GM18511 (cell line): ENCODE results near the gene CLCF1.
A peak's percentile ranks its signal among the peaks of the same experiment; 100 is the strongest.

Source experiments
- ATAC-seq: cut with Tn5 transposase; IDR thresholded peaks from one replicate; pipeline ENCODE4 v1.9.1; 2021; ENCODE audit warnings: mild to moderate bottlenecking, moderate library complexity; ENCODE audit not compliant: unreplicated experiment

Gene CLCF1

GRCh38 chr11:67372993-67373647 lies at the start of gene CLCF1:
CLCF1 (minus strand) TSS chr11:67373598; CDS start chr11:67373539, 59 bp downstream.
- ATAC-seq: peak; percentile 29

DNA sequence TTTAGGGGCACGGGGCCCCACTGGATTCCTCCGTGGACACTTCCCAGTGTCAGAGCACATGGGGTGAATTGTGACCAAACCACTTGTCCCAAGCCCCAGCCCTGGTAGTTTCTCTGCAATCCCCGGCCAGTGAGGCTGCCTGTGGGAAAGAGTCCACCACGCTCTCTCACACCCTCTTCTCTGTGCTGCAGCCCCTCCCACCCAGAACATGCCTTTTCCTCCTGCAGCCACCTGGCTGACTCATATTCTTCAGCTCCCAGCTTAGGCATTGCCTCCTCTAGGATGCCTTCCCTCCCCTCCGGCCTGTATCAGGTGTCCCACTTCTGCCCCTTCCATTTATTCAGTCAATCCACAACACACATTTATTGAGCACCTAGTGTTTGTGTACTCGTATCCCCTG lies 49.5 kb upstream of the CLCF1 start:
- ATAC-seq: no peak

DNA sequence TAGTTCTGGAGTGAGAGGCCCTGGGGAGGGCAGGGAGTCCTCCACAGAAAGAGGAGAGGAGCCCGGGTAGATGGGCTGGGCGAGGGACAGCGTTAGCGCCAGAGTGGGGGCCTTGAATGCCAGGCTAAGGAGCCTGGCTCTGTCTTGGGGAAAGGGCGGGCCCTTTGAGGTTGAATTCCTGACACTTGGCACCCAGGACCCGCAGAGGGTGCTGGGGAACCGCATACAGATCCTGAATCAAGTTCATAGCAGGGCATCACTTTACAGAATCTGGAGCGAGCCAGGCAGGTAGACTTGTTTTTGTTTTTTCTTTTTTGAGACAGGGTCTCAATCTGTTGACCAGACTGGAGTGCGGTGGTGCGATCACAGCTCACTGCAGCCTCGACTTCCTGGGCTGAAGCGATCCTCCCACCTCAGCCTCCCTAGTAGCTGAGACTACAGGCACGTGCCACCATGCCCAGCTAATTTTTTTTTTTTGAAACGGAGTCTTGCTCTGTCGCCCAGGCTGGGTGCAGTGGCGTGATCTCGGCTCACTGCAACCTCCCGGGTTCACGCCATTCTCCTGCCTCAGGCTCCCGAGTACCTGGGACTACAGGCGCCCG lies 48.1 kb upstream of the CLCF1 start:
- ATAC-seq: no peak

GRCh38 chr11:67420646-67421429 lies 47.4 kb upstream of the CLCF1 start:
- peak; percentile 92 for ATAC-seq

DNA sequence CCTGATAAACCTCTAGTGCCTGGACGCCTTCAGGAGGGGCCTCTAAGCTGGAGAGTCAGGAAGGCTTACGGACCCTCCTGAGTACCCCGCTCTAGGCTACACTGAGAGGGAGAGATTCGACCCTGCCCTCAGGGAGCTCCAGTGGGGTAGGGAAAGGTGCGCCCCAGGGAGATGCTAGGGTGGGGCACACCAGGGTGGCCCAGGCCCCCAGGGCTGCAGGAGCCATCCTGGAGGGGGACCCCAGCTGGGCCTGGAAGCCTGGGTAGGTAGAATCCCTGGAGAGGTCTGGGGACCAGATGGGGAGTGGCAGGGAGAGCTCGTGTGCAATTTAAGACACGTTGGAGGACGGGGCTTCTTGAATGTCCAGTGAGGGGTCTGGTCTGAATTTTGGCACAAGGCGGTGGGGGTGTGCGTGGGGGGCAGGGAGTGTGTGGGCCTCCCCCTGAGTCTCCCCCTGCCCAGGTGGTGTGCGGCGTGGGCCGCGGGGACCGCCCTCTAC lies 46.8 kb upstream of the CLCF1 start:
- no peak for ATAC-seq

GRCh38 chr11:67419325-67420049 lies 46.1 kb upstream of the CLCF1 start:
- no peak for ATAC-seq

DNA sequence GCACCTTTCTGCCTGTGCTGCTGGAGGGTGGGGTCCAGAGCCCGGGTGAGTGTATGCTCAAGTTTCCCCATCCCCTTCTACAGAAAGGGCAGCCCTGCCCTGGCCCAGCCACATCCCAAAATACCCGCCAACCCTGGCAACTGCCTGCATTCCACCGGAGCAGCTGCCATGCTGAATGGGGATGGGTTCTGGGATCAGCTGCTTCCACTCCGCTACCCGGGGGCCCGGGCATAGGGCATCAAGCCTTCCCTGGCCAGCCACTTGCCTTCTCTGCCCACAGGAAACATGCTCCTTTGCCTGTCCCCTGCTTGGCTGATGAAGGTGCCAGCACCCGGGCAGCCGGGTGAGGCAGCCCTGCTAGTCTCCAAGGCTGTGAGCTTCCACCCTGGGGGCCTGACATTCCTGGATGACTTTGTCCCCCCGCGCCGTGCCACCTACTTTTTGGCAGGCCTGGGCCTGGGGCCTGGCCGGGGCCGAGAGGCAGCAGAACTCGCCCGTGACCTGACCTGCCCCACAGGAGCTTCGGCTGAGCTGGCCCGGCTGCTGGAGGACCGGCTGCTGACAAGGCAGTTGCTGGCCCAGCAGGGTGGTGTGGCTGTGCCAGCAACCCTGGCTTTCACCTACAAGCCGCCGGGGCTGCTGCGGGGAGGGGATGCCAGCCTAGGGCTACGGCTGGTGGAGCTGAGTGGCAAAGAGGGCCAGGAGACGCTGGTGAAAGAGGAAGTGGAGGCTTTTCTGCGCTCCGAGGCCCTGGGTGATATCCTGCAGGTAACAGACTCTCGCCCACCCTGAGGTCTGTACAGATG lies 45.3 kb upstream of the CLCF1 start:
- no peak for ATAC-seq

- no peak for ATAC-seq
These were observed 44.0 kb upstream of the CLCF1 start for GRCh38 chr11:67417425-67417824.

GRCh38 chr11:67416416-67417335 lies 43.3 kb upstream of the CLCF1 start:
- ATAC-seq: no peak

DNA sequence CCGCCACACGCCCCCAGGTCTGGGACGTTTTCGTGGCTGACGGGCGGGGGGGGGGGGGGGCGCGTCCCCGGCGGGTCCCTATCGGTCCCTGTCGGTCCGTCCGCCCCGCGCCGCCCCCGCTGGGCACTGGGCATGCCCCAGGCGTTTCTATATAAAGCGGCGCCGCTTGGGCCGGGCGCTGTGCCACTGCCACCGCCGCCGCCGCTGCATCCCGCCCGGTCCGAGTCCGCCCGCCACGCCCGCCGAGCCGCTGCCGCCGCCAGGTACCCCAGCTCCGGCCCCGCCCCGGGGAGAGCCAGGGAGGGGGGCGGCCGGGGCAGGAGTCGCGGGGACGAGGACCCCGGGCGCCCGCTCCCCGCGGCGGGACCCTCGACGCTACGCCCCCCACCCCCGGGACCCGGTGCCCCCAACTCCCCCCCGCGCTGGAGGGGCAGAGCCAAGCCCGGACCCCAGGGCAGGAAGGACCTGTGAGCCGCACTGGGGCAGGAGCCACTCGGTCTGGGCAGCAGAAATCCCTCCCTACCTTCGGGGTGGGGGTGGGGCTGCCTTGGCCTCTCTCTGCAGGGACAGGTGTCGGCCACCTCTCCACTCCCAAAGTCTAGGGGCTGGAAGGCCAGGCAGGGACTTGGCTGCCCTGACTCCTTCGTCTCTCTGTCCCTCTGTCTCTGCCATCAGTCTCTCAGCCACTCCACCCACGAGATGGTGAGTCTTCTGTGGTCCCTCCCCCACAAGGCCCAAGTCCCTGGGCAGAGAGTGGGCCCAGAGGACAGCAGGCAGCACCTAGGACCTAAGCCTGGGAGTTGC lies 42.3 kb upstream of the CLCF1 start, which contains the start of gene CARNS1:
Gene CARNS1, plus strand, starts transcription at position 178 of the 804 bp plus-strand sequence. Its CDS starts 522 bp downstream, at position 700.
- no peak for ATAC-seq

- ATAC-seq: no peak
These were observed 40.0 kb upstream of the CLCF1 start for GRCh38 chr11:67413266-67413849.

DNA sequence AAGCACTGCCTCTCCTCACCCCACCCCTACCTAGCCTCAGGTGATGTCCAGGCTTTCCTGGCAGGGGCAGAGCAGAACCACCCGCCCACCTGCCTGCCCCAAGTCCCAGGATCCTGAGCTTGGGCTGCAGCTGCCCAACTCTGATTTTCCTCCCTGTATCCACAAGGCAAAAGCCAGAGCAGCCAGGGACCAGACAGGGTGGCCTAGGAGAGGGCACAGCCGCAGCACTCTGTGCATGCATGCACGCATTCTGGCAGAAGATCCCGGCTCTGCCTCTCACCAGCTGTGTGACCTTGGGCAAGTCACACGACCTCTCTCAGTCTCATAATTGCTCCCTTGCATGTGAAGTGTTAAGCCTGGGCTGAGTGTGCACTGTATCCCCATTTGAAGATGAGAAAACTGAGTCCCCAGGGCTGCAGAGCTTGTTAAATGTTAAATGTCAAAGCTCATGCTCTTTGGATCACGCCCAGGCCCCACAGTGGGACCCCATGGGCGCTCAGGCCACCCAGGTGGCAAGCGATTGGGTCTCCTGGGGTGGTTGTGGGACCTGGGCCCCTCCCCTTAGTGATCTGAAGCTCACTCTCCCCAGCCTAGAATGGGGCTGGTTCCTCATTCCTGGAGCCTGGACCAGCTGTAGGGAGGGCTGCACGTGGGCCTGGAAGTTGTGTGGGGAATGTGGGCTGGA lies 39.2 kb upstream of the CLCF1 start:
- no peak for ATAC-seq

DNA sequence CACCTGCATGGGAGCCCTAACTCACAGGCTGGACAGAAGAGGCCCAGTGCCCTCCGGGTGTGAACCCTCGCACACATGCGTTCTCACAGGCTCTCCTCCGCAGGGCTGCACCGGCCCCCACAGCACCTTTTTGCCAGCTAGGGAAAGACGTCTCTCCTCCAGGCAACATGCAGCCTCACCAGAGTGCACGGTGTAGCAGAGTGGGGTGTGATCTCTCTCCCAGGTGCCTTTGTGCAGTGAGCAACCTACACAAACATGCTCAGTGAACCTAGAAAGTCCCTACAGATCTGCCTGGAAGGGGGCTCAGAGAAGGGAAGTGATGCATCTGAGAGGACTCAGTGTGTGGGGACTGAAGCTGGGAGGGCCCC lies 38.4 kb upstream of the CLCF1 start:
- ATAC-seq: no peak

DNA sequence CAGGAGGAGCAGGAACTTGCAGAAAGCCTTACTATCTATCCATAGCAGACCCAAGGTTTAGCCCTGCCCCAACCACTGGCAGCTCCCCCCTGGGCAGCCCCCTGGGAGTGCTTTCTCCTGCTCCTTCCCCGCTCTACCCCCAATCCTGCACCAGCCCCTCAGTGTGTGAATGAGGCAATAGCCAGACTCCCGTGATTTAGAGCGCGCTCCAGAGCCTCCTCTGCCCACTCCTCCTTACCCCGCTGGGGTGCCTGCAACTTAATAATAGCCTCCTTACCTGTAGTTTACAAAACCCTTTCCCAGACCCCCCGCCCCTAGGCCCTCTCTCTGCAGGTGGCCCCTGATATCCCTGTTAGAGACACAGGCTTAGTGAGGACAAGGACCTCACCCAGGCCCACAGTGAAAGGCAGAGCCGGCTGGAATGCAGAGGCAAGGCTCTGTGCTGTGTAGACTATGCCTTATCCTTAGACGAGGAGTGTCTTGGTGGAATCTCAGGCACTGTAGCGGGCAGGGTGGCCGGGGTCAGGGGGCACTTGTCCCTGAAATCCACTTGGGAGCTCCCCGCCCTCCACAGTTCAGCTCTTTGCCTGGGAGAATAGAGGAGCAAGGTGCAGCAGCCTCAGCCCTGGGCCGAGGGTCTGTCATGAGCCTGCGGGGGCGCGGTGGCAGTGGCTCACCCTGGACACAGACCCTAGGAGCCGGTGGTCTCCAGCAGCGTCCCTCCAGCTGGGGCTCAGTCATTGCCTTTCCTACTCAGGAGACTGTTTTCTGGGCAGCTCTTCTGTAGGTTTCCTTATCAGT lies 37.8 kb upstream of the CLCF1 start:
- no peak for ATAC-seq

- ATAC-seq: no peak
These were observed 37.0 kb upstream of the CLCF1 start for GRCh38 chr11:67410369-67410831.

GRCh38 chr11:67409781-67410368 lies 36.5 kb upstream of the CLCF1 start:
- ATAC-seq: no peak
